Measurements from ENCODE around the gene ACOX1. TPM values are rescaled to one million over a fixed set of nuclear protein-coding genes. Genes with fewer than 3 reads are reported as not detected.

The ACOX1 gene
- total RNA-seq, 1 donor from 2014 or later = 35.1 TPM

- no peak overlapping the region for H3K4me3 ChIP-seq (ENCODE audit: low read depth, low read length)
These were observed 69.7 kb downstream of the ACOX1 start for GRCh38 chr17:75909051-75909811.

GRCh38 chr17:75908201-75908600 is 70.8 kb downstream of the ACOX1 start:
- no peak for TF ChIP-seq CTCF (conservative IDR thresholded peaks at IDR 0.05; ENCODE audit: low read depth, low read length)
- H3K4me3 ChIP-seq (ENCODE audit: low read depth, low read length) = no peak overlapping the region
- no peak for DNase-seq (ENCODE audit: low read depth)

More at GRCh38 chr17:75909051-75909811, 69.7 kb downstream of the ACOX1 start:
- DNase-seq (ENCODE audit: low read depth) = no peak
- no peak for TF ChIP-seq CTCF (conservative IDR thresholded peaks at IDR 0.05; ENCODE audit: low read depth, low read length)

GRCh38 chr17:75906143-75906884 is 72.7 kb downstream of the ACOX1 start:
- no peak overlapping the region for H3K4me3 ChIP-seq (ENCODE audit: low read depth, low read length)
- no peak for DNase-seq (ENCODE audit: low read depth)
- no peak for TF ChIP-seq CTCF (conservative IDR thresholded peaks at IDR 0.05; ENCODE audit: low read depth, low read length)

- peak; percentile 78 for TF ChIP-seq CTCF (conservative IDR thresholded peaks at IDR 0.05; ENCODE audit: low read depth, low read length)
- H3K4me3 ChIP-seq (ENCODE audit: low read depth, low read length) = peak within 1 kb of the TSS; percentile 82
- peak; percentile 41 for DNase-seq (ENCODE audit: low read depth)
These were observed 74.0 kb downstream of the ACOX1 start, which contains the start of gene MRPL38 for GRCh38 chr17:75904749-75905521. Gene MRPL38 (minus strand): TSS chr17:75904884. CDS start chr17:75904875, 9 bp downstream.

- TF ChIP-seq CTCF (conservative IDR thresholded peaks at IDR 0.05; ENCODE audit: low read depth, low read length) = no peak
- peak; percentile 70 for DNase-seq (ENCODE audit: low read depth)
- no peak overlapping the region for H3K4me3 ChIP-seq (ENCODE audit: low read depth, low read length)
These were observed 76.6 kb downstream of the ACOX1 start for GRCh38 chr17:75902406-75902805.

- H3K4me3 ChIP-seq (ENCODE audit: low read depth, low read length) = no peak overlapping the region
- DNase-seq (ENCODE audit: low read depth) = no peak
- no peak for TF ChIP-seq CTCF (conservative IDR thresholded peaks at IDR 0.05; ENCODE audit: low read depth, low read length)
These were observed 77.2 kb downstream of the ACOX1 start for GRCh38 chr17:75901727-75902126.
